Ishikawa (cell line): ENCODE results near the gene MYL2.

Experiments used
- CEBPB ChIP-seq: IDR thresholded peaks from 2 replicates; pipeline ENCODE4 v1.6.1; 2012
- CREB1 ChIP-seq: IDR thresholded peaks from 2 replicates; pipeline ENCODE4 v1.6.1; 2012; ENCODE audit warnings: low read depth
- EGR1 ChIP-seq: IDR thresholded peaks from 2 replicates; pipeline ENCODE4 v1.6.1; 2012
- EP300 ChIP-seq: IDR thresholded peaks from 2 replicates; pipeline ENCODE4 v1.6.1; 2012; ENCODE audit warnings: borderline replicate concordance
- NFIC ChIP-seq: IDR thresholded peaks from 2 replicates; pipeline ENCODE4 v1.6.1; 2012
- RAD21 ChIP-seq: IDR thresholded peaks from 2 replicates; pipeline ENCODE4 v1.6.1; 2012; ENCODE audit warnings: low read depth
- TAF1 ChIP-seq: IDR thresholded peaks from 2 replicates; pipeline ENCODE4 v1.6.1; 2012; ENCODE audit warnings: low read depth, mild to moderate bottlenecking
- TCF12 ChIP-seq: IDR thresholded peaks from 2 replicates; pipeline ENCODE4 v1.6.1; 2012; ENCODE audit warnings: low read depth
- TEAD4 ChIP-seq: IDR thresholded peaks from 2 replicates; pipeline ENCODE4 v1.6.1; 2012
- YY1 ChIP-seq: IDR thresholded peaks from 2 replicates; pipeline ENCODE4 v1.6.1; 2012; ENCODE audit warnings: low read depth
- ZBTB7A ChIP-seq: IDR thresholded peaks from 2 replicates; pipeline ENCODE4 v1.6.1; 2012; ENCODE audit warnings: low read depth
- TF ChIP-seq, protein P1 (sequence below): IDR thresholded peaks from 2 replicates; pipeline ENCODE4 v1.6.1; 2012
- TF ChIP-seq, protein P2 (sequence below): IDR thresholded peaks from 2 replicates; pipeline ENCODE4 v1.6.1; 2012; ENCODE audit warnings: low read depth, mild to moderate bottlenecking
- TF ChIP-seq, protein P3 (sequence below): IDR thresholded peaks from 2 replicates; pipeline ENCODE4 v1.6.1; 2012

DNA sequence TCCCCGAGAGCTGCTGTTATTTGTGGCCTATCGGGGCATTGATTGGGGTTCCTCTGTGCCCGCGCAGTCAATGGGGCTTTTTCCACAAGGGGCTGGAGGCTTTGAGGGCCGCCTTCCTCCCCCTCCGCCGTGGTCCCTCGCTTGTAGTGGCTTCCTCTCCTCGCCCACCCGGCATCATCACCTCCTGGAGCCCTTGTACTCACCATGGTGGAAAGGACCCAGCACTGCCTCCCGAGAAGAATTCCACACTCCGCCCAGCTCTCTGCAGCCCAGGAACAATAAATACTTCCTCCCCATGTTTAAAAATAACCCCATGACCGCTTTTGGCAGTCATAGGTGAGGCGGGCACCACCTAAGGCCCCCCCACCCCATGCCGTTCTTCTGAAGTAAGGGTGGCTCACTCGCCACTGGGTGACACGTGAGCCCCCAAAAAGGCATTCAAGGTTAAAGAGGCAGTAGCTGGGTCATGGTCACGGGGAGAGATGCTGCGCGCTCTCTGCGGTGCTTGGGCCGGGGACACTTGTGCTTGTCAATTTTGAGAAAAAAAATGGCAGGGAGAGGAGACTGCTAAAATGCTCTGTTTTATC lies at the start of gene MYL2:
- TF ChIP-seq CREB1 = no peak
- no peak for TF ChIP-seq EP300
- TF ChIP-seq, protein P1, sequence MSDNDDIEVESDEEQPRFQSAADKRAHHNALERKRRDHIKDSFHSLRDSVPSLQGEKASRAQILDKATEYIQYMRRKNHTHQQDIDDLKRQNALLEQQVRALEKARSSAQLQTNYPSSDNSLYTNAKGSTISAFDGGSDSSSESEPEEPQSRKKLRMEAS = no peak
- TF ChIP-seq, protein P2, sequence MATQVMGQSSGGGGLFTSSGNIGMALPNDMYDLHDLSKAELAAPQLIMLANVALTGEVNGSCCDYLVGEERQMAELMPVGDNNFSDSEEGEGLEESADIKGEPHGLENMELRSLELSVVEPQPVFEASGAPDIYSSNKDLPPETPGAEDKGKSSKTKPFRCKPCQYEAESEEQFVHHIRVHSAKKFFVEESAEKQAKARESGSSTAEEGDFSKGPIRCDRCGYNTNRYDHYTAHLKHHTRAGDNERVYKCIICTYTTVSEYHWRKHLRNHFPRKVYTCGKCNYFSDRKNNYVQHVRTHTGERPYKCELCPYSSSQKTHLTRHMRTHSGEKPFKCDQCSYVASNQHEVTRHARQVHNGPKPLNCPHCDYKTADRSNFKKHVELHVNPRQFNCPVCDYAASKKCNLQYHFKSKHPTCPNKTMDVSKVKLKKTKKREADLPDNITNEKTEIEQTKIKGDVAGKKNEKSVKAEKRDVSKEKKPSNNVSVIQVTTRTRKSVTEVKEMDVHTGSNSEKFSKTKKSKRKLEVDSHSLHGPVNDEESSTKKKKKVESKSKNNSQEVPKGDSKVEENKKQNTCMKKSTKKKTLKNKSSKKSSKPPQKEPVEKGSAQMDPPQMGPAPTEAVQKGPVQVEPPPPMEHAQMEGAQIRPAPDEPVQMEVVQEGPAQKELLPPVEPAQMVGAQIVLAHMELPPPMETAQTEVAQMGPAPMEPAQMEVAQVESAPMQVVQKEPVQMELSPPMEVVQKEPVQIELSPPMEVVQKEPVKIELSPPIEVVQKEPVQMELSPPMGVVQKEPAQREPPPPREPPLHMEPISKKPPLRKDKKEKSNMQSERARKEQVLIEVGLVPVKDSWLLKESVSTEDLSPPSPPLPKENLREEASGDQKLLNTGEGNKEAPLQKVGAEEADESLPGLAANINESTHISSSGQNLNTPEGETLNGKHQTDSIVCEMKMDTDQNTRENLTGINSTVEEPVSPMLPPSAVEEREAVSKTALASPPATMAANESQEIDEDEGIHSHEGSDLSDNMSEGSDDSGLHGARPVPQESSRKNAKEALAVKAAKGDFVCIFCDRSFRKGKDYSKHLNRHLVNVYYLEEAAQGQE = no peak
- TF ChIP-seq, protein P3, sequence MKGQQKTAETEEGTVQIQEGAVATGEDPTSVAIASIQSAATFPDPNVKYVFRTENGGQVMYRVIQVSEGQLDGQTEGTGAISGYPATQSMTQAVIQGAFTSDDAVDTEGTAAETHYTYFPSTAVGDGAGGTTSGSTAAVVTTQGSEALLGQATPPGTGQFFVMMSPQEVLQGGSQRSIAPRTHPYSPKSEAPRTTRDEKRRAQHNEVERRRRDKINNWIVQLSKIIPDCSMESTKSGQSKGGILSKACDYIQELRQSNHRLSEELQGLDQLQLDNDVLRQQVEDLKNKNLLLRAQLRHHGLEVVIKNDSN = no peak
- no peak for TF ChIP-seq TCF12
- no peak for TF ChIP-seq ZBTB7A
- no peak for TF ChIP-seq RAD21
- TF ChIP-seq EGR1 = no peak
- no peak for TF ChIP-seq TEAD4
- TF ChIP-seq YY1 = no peak
- no peak for TF ChIP-seq TAF1
- TF ChIP-seq CEBPB = no peak
- TF ChIP-seq NFIC = no peak
